Neural cell (in vitro differentiated cells): ENCODE data around the gene KRT12. TPM values are rescaled to one million over a fixed set of nuclear protein-coding genes. Genes with fewer than 3 reads are reported as not detected.

Source experiments
- H2AFZ ChIP-seq: fragments of 200-600, 300-800 bp; sonication (generic), shearing (Covaris generic); 2 replicates; pipeline ENCODE4 v1.6.0; 2014; ENCODE audit warnings: low read depth, mild to moderate bottlenecking, antibody characterized with exemption, low read length, moderate library complexity
- H3F3A ChIP-seq: fragments of 200-600 bp; shearing (Covaris generic); 2 replicates; pipeline ENCODE4 v1.6.1; 2016; ENCODE audit warnings: mild to moderate bottlenecking, moderate library complexity, mixed read lengths, antibody characterized with exemption, low read length; ENCODE audit not compliant: insufficient read depth, poor library complexity, severe bottlenecking
- H3K27ac ChIP-seq: fragments of 200-600, 300-800 bp; sonication (generic), shearing (Covaris generic); 2 replicates; pipeline ENCODE4 v1.5.1; 2014; ENCODE audit warnings: mild to moderate bottlenecking, low read length, moderate library complexity
- H3K27me3 ChIP-seq: fragments of 300-800, 200-600 bp; sonication (generic), shearing (Covaris generic); 2 replicates; pipeline ENCODE4 v1.6.0; 2014; ENCODE audit warnings: mild to moderate bottlenecking, low read depth, low read length, moderate library complexity; ENCODE audit not compliant: insufficient read depth
- H3K36me3 ChIP-seq: fragments of 300-800, 200-600 bp; sonication (generic), shearing (Covaris generic); 2 replicates; pipeline ENCODE4 v1.5.1; 2014; ENCODE audit warnings: mild to moderate bottlenecking, antibody characterized with exemption, low read length, moderate library complexity; ENCODE audit not compliant: insufficient read depth
- H3K4me2 ChIP-seq: fragments of 300-800, 200-600 bp; sonication (generic), shearing (Covaris generic); 2 replicates; pipeline ENCODE4 v1.6.0; 2014; ENCODE audit warnings: mild to moderate bottlenecking, low read length
- H3K4me3 ChIP-seq: fragments of 300-800, 200-600 bp; sonication (generic), shearing (Covaris generic); 2 replicates; pipeline ENCODE4 v1.5.1; 2014; ENCODE audit warnings: mild to moderate bottlenecking, low read length, moderate library complexity
- H3K79me2 ChIP-seq: fragments of 200-600 bp; shearing (Covaris generic); replicated peaks from 2 replicates; pipeline ENCODE4 v1.6.0; 2014; ENCODE audit warnings: mild to moderate bottlenecking, low read length, moderate library complexity; ENCODE audit not compliant: insufficient read depth
- H3K9ac ChIP-seq: fragments of 300-800, 200-600 bp; sonication (generic), shearing (Covaris generic); 2 replicates; pipeline ENCODE4 v1.6.1; 2016; ENCODE audit warnings: mild to moderate bottlenecking, low read length, mixed read lengths
- H3K9me2 ChIP-seq: fragments of 200-600 bp; shearing (Covaris generic); 2 replicates; pipeline ENCODE4 v1.6.1; 2016; ENCODE audit warnings: mild to moderate bottlenecking, low read length, mixed read lengths; ENCODE audit not compliant: insufficient read depth
- H3K9me3 ChIP-seq: fragments of 200-600, 300-800 bp; sonication (generic), shearing (Covaris generic); 2 replicates; pipeline ENCODE4 v1.6.1; 2016; ENCODE audit warnings: mild to moderate bottlenecking, mixed run types, low read length, moderate library complexity, mixed read lengths
- H4K20me1 ChIP-seq: fragments of 200-600 bp; shearing (Covaris generic); 2 replicates; pipeline ENCODE4 v1.6.1; 2016; ENCODE audit warnings: mild to moderate bottlenecking, mixed run types; ENCODE audit not compliant: insufficient read depth
- EP300 ChIP-seq: fragments of 450-650 bp; conservative IDR thresholded peaks from 2 replicates; pipeline ENCODE4 v1.6.1; 2014; ENCODE audit warnings: antibody characterized with exemption, mild to moderate bottlenecking, moderate library complexity; ENCODE audit not compliant: poor library complexity, severe bottlenecking
- EZH2 ChIP-seq: fragments of 200-600, 300-800 bp; shearing (Covaris generic), sonication (generic); IDR thresholded peaks from 2 replicates; pipeline ENCODE4 v1.6.1; 2014; ENCODE audit warnings: antibody characterized with exemption, low read length, borderline replicate concordance, mild to moderate bottlenecking; ENCODE audit not compliant: insufficient read depth, poor library complexity, severe bottlenecking
- MXI1 ChIP-seq: fragments of 450-650 bp; conservative IDR thresholded peaks from 2 replicates; pipeline ENCODE4 v1.6.1; 2014; ENCODE audit warnings: antibody characterized with exemption, mild to moderate bottlenecking; ENCODE audit not compliant: poor library complexity, severe bottlenecking
- POLR2AphosphoS5 ChIP-seq: IDR thresholded peaks from 2 replicates; pipeline ENCODE4 v1.6.1; 2012
- RAD21 ChIP-seq: fragments of 450-650 bp; conservative IDR thresholded peaks from 2 replicates; pipeline ENCODE4 v1.6.1; 2014; ENCODE audit warnings: antibody characterized with exemption, mild to moderate bottlenecking, moderate library complexity
- SMC3 ChIP-seq: fragments of 450-650 bp; conservative IDR thresholded peaks from 2 replicates; pipeline ENCODE4 v1.6.1; 2014; ENCODE audit warnings: antibody characterized with exemption, mild to moderate bottlenecking, moderate library complexity; ENCODE audit not compliant: poor library complexity
- TAF1 ChIP-seq: IDR thresholded peaks from 2 replicates; pipeline ENCODE4 v1.6.1; 2012; ENCODE audit warnings: low read depth
- polyA plus RNA-seq: library from polyadenylated mRNA; depleted of rRNA; stranded (reverse); fragments of >200 nt; gene quantifications from 2 replicates; pipeline ENCODE4 v1.2.3, GENCODE V29; 2014
- TF ChIP-seq, protein P1 (sequence below): fragments of 450-650 bp; IDR thresholded peaks from 2 replicates; pipeline ENCODE4 v1.5.1; 2014; ENCODE audit warnings: antibody characterized with exemption, mild to moderate bottlenecking, moderate library complexity; ENCODE audit not compliant: poor library complexity, severe bottlenecking
- TF ChIP-seq, protein P2 (sequence below): IDR thresholded peaks from 2 replicates; pipeline ENCODE4 v1.6.1; 2012; ENCODE audit warnings: borderline replicate concordance

KRT12 gene
- polyA plus RNA-seq, 1 donor from 2014 or later: not detected

GRCh38 chr17:40813804-40814203 is 53.2 kb downstream of the KRT12 start:
- H3K9ac ChIP-seq: no peak overlapping the region
- H3K27me3 ChIP-seq: peaks cover 31% of the 10 kb centered on the region
- H3K79me2 ChIP-seq: peaks cover 6% of the 10 kb centered on the region
- no peaks in the 10 kb centered on the region for H3K9me2 ChIP-seq
- H3F3A ChIP-seq: no peaks in the 10 kb centered on the region
- H3K36me3 ChIP-seq: no peaks in the 10 kb centered on the region
- TF ChIP-seq, protein P1, sequence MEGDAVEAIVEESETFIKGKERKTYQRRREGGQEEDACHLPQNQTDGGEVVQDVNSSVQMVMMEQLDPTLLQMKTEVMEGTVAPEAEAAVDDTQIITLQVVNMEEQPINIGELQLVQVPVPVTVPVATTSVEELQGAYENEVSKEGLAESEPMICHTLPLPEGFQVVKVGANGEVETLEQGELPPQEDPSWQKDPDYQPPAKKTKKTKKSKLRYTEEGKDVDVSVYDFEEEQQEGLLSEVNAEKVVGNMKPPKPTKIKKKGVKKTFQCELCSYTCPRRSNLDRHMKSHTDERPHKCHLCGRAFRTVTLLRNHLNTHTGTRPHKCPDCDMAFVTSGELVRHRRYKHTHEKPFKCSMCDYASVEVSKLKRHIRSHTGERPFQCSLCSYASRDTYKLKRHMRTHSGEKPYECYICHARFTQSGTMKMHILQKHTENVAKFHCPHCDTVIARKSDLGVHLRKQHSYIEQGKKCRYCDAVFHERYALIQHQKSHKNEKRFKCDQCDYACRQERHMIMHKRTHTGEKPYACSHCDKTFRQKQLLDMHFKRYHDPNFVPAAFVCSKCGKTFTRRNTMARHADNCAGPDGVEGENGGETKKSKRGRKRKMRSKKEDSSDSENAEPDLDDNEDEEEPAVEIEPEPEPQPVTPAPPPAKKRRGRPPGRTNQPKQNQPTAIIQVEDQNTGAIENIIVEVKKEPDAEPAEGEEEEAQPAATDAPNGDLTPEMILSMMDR: no peak
- TF ChIP-seq, protein P2, sequence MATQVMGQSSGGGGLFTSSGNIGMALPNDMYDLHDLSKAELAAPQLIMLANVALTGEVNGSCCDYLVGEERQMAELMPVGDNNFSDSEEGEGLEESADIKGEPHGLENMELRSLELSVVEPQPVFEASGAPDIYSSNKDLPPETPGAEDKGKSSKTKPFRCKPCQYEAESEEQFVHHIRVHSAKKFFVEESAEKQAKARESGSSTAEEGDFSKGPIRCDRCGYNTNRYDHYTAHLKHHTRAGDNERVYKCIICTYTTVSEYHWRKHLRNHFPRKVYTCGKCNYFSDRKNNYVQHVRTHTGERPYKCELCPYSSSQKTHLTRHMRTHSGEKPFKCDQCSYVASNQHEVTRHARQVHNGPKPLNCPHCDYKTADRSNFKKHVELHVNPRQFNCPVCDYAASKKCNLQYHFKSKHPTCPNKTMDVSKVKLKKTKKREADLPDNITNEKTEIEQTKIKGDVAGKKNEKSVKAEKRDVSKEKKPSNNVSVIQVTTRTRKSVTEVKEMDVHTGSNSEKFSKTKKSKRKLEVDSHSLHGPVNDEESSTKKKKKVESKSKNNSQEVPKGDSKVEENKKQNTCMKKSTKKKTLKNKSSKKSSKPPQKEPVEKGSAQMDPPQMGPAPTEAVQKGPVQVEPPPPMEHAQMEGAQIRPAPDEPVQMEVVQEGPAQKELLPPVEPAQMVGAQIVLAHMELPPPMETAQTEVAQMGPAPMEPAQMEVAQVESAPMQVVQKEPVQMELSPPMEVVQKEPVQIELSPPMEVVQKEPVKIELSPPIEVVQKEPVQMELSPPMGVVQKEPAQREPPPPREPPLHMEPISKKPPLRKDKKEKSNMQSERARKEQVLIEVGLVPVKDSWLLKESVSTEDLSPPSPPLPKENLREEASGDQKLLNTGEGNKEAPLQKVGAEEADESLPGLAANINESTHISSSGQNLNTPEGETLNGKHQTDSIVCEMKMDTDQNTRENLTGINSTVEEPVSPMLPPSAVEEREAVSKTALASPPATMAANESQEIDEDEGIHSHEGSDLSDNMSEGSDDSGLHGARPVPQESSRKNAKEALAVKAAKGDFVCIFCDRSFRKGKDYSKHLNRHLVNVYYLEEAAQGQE: no peak
- TF ChIP-seq EZH2 (no peak), EP300 (no peak), TAF1 (no peak), RAD21 (no peak), SMC3 (no peak), POLR2AphosphoS5 (no peak), MXI1 (no peak)
- no peak overlapping the region for H3K4me3 ChIP-seq
- no peaks in the 10 kb centered on the region for H3K9me3 ChIP-seq
- no peaks in the 10 kb centered on the region for H4K20me1 ChIP-seq
- H2AFZ ChIP-seq: no peak overlapping the region
- H3K27ac ChIP-seq: no peak overlapping the region
- no peak overlapping the region for H3K4me2 ChIP-seq

DNA sequence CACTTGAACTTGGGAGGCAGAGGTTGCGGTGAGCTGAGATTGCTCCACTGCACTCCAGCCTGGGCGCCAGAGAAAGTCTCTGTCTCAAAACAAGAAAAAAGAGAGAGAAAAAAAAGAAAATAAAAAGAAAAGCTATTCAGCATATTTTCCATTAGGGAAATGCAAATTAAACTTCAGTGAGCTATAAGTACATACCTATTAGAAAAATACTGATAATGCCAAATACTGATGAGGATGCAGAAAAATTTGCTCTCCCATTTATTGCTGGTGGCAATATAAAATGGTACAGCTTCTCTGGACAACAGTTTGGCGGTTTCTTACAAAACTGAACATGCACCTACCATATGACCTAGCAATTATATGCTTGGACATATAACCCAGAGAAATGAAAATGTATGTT is 54.4 kb downstream of the KRT12 start:
- Histone ChIP-seq H3F3A (no peaks in the 10 kb centered on the region), H3K36me3 (no peaks in the 10 kb centered on the region), H3K79me2 (no peaks in the 10 kb centered on the region), H4K20me1 (no peaks in the 10 kb centered on the region), H3K9ac (no peak overlapping the region), H3K9me3 (no peaks in the 10 kb centered on the region), H2AFZ (no peak overlapping the region), H3K4me3 (no peak overlapping the region), H3K27ac (no peak overlapping the region), H3K4me2 (no peak overlapping the region), H3K9me2 (no peaks in the 10 kb centered on the region), H3K27me3 (peaks cover 34% of the 10 kb centered on the region)
- no peak for TF ChIP-seq SMC3
- TF ChIP-seq, protein P2: no peak
- no peak for TF ChIP-seq TAF1
- TF ChIP-seq MXI1: no peak
- TF ChIP-seq EP300: no peak
- TF ChIP-seq POLR2AphosphoS5: no peak
- no peak for TF ChIP-seq RAD21
- TF ChIP-seq, protein P1: no peak
- no peak for TF ChIP-seq EZH2
